ENCODE results near the gene KIFC1.

DNA sequence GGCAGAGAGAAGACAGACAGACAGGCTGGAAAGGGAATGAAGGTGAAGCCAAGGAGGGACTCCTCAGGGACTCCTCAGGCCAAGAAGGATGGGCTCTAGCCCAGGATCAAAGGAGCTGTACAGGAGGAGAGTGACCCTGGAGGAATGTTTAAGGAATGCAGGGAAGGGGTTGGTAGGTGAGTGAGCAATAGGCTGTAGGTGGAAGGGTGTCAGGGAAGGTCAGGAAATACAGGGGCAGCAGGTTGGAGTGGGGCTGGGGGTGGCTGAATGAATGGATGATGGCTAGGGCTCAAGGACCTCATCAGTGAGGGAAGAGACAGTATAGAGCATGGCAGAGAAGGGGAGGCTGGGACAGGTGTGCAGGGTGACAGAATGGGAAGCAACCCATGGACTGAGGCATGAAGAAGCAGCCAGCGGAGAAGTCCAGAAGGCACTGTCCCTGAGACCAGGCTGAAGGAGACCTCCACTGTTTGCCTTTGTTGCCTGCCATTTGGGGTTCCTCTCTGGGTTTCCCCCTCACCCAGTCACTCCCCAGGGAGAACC is 41.4 kb downstream of the KIFC1 start:
- TF ChIP-seq, protein P1, sequence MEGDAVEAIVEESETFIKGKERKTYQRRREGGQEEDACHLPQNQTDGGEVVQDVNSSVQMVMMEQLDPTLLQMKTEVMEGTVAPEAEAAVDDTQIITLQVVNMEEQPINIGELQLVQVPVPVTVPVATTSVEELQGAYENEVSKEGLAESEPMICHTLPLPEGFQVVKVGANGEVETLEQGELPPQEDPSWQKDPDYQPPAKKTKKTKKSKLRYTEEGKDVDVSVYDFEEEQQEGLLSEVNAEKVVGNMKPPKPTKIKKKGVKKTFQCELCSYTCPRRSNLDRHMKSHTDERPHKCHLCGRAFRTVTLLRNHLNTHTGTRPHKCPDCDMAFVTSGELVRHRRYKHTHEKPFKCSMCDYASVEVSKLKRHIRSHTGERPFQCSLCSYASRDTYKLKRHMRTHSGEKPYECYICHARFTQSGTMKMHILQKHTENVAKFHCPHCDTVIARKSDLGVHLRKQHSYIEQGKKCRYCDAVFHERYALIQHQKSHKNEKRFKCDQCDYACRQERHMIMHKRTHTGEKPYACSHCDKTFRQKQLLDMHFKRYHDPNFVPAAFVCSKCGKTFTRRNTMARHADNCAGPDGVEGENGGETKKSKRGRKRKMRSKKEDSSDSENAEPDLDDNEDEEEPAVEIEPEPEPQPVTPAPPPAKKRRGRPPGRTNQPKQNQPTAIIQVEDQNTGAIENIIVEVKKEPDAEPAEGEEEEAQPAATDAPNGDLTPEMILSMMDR (IDR thresholded peaks at IDR 0.05): no peak
- no peak for TF ChIP-seq EZH2 (IDR thresholded peaks at IDR 0.05; ENCODE audit: borderline replicate concordance, insufficient read depth, low read depth, low read length, poor library complexity, severe bottlenecking)

All from B cell (primary cell).